ENCODE data around the gene CRADD.
A peak's percentile ranks its signal among the peaks of the same experiment; 100 is the strongest.
"Not testable (repeated sequence)": the region's sequence is repeated elsewhere in the genome, so short reads cannot be mapped to it uniquely, and the experiment has no call there.

Gene CRADD

GRCh38 chr12:93879476-93880421 lies 202.6 kb downstream of the CRADD start:
- no peaks in the 10 kb centered on the region for H3K36me3 Mint-ChIP-seq (ENCODE audit: insufficient read depth)

GRCh38 chr12:93880853-93881522 lies 203.8 kb downstream of the CRADD start:
- peak overlapping the region; percentile 39 to 42 for H3K27ac Mint-ChIP-seq
- ATAC-seq (replicated peaks): peak; percentile 37
- H3K4me3 Mint-ChIP-seq: no peak overlapping the region
- H3K4me1 Mint-ChIP-seq (ENCODE audit: low read depth in 2 of 2): peaks cover 0 to 5% of the 10 kb centered on the region in 2 donors
- H3K9me3 Mint-ChIP-seq: peaks cover 2 to 7% of the 10 kb centered on the region in 2 donors
- H3K27me3 Mint-ChIP-seq: no peaks in the 10 kb centered on the region
- H3K36me3 Mint-ChIP-seq (ENCODE audit: insufficient read depth): no peaks in the 10 kb centered on the region
- DNase-seq: no peak

More at GRCh38 chr12:93879476-93880421, 202.6 kb downstream of the CRADD start:
- Mint-ChIP-seq H3K4me3 (no peak overlapping the region), H3K4me1 (ENCODE audit: low read depth in 2 of 2) (peaks cover 0 to 5% of the 10 kb centered on the region in 2 donors), H3K27me3 (no peaks in the 10 kb centered on the region), H3K27ac (peak overlapping the region in 1 of 2 donors; percentile 39), H3K9me3 (peaks cover 5 to 19% of the 10 kb centered on the region in 2 donors)
- ATAC-seq (replicated peaks) (no peak), DNase-seq (no peak)

- ATAC-seq (replicated peaks) (no peak), DNase-seq (no peak)
- Mint-ChIP-seq H3K9me3 (no peaks in the 10 kb centered on the region), H3K4me3 (no peak overlapping the region), H3K4me1 (ENCODE audit: low read depth in 2 of 2) (peaks cover 0 to 5% of the 10 kb centered on the region in 2 donors), H3K27me3 (no peaks in the 10 kb centered on the region), H3K36me3 (ENCODE audit: insufficient read depth) (no peaks in the 10 kb centered on the region), H3K27ac (no peak overlapping the region)
These were observed 205.6 kb downstream of the CRADD start for GRCh38 chr12:93882763-93883162.

- H3K27ac Mint-ChIP-seq: no peak overlapping the region
- DNase-seq: no peak
- H3K4me3 Mint-ChIP-seq: no peak overlapping the region
- no peaks in the 10 kb centered on the region for H3K9me3 Mint-ChIP-seq
- ATAC-seq (replicated peaks): no peak
- peaks cover 0 to 5% of the 10 kb centered on the region in 2 donors for H3K4me1 Mint-ChIP-seq (ENCODE audit: low read depth in 2 of 2)
- H3K36me3 Mint-ChIP-seq (ENCODE audit: insufficient read depth): no peaks in the 10 kb centered on the region
- H3K27me3 Mint-ChIP-seq: no peaks in the 10 kb centered on the region
These were observed 206.4 kb downstream of the CRADD start for GRCh38 chr12:93883436-93884154.

GRCh38 chr12:93884794-93885460 lies 207.8 kb downstream of the CRADD start:
- H3K9me3 Mint-ChIP-seq: no peaks in the 10 kb centered on the region
- no peak for DNase-seq
- ATAC-seq (replicated peaks): no peak
- H3K4me1 Mint-ChIP-seq (ENCODE audit: low read depth in 2 of 2): peaks cover 0 to 5% of the 10 kb centered on the region in 2 donors
- no peak overlapping the region for H3K27ac Mint-ChIP-seq
- no peak overlapping the region for H3K4me3 Mint-ChIP-seq
- H3K27me3 Mint-ChIP-seq: no peaks in the 10 kb centered on the region
- H3K36me3 Mint-ChIP-seq (ENCODE audit: insufficient read depth): no peaks in the 10 kb centered on the region

GRCh38 chr12:93885973-93886532 lies 208.9 kb downstream of the CRADD start:
- not testable (repeated sequence) for H3K36me3 Mint-ChIP-seq (ENCODE audit: insufficient read depth); H3K27me3 Mint-ChIP-seq; H3K27ac Mint-ChIP-seq; H3K9me3 Mint-ChIP-seq; ATAC-seq (replicated peaks); H3K4me1 Mint-ChIP-seq (ENCODE audit: low read depth in 2 of 2); DNase-seq; H3K4me3 Mint-ChIP-seq

GRCh38 chr12:93886533-93887511 lies 209.6 kb downstream of the CRADD start:
- ATAC-seq (replicated peaks): no peak
- Mint-ChIP-seq H3K4me1 (ENCODE audit: low read depth in 2 of 2) (no peaks in the 10 kb centered on the region), H3K4me3 (no peak overlapping the region), H3K36me3 (ENCODE audit: insufficient read depth) (no peaks in the 10 kb centered on the region), H3K9me3 (no peaks in the 10 kb centered on the region), H3K27ac (no peak overlapping the region), H3K27me3 (no peaks in the 10 kb centered on the region)
- DNase-seq: no peak

- Mint-ChIP-seq H3K4me1 (ENCODE audit: low read depth in 2 of 2) (no peaks in the 10 kb centered on the region), H3K27me3 (no peaks in the 10 kb centered on the region), H3K27ac (peak overlapping the region in 1 of 2 donors; percentile 32), H3K36me3 (ENCODE audit: insufficient read depth) (no peaks in the 10 kb centered on the region), H3K4me3 (no peak overlapping the region), H3K9me3 (no peaks in the 10 kb centered on the region)
- no peak for ATAC-seq (replicated peaks)
- DNase-seq: no peak
These were observed 211.8 kb downstream of the CRADD start for GRCh38 chr12:93888964-93889363.

GRCh38 chr12:93889516-93890212 lies 212.5 kb downstream of the CRADD start:
- no peak for ATAC-seq (replicated peaks)

GRCh38 chr12:93892423-93893268 lies 215.5 kb downstream of the CRADD start:
- H3K4me3 Mint-ChIP-seq: no peak overlapping the region
- H3K4me1 Mint-ChIP-seq (ENCODE audit: low read depth in 2 of 2): no peaks in the 10 kb centered on the region
- ATAC-seq (replicated peaks) (no peak), DNase-seq (no peak)
- H3K27me3 Mint-ChIP-seq: no peaks in the 10 kb centered on the region
- no peaks in the 10 kb centered on the region for H3K9me3 Mint-ChIP-seq
- no peaks in the 10 kb centered on the region for H3K36me3 Mint-ChIP-seq (ENCODE audit: insufficient read depth)
- H3K27ac Mint-ChIP-seq: no peak overlapping the region

More at GRCh38 chr12:93889516-93890212, 212.5 kb downstream of the CRADD start:
- H3K4me3 Mint-ChIP-seq: no peak overlapping the region
- no peaks in the 10 kb centered on the region for H3K36me3 Mint-ChIP-seq (ENCODE audit: insufficient read depth)
- no peaks in the 10 kb centered on the region for H3K4me1 Mint-ChIP-seq (ENCODE audit: low read depth in 2 of 2)
- no peak for DNase-seq
- peak overlapping the region; percentile 32 to 53 for H3K27ac Mint-ChIP-seq
- H3K27me3 Mint-ChIP-seq: no peaks in the 10 kb centered on the region
- H3K9me3 Mint-ChIP-seq: no peaks in the 10 kb centered on the region
